ENCODE results near the gene B4GAT1. TPM values are rescaled to one million over a fixed set of nuclear protein-coding genes. Genes with fewer than 3 reads are reported as not detected.

Gene B4GAT1
- total RNA-seq, 1 donor from 2014 or later = 25.2 TPM

GRCh38 chr11:66313321-66314185 is 33.9 kb downstream of the B4GAT1 start:
- peak overlapping the region; percentile 81 for H3K4me2 ChIP-seq (ENCODE audit: low read length)
- H4K20me1 ChIP-seq (ENCODE audit: insufficient read depth, low read length) = peaks cover 15% of the 10 kb centered on the region
- H2AFZ ChIP-seq (ENCODE audit: low read depth, low read length) = peak overlapping the region; percentile 75
- peaks cover 50% of the 10 kb centered on the region for H3K4me1 ChIP-seq (ENCODE audit: insufficient read depth, low read length)
- H3K4me1 Mint-ChIP-seq (ENCODE audit: low read depth, unreplicated experiment) = peaks cover 27% of the 10 kb centered on the region
- peak overlapping the region; percentile 80 for H3K9ac ChIP-seq (ENCODE audit: low read length)
- H3K27ac Mint-ChIP-seq (ENCODE audit: unreplicated experiment) = peak overlapping the region; percentile 86
- peaks cover 1% of the 10 kb centered on the region for H3K9me3 Mint-ChIP-seq (ENCODE audit: unreplicated experiment)
- TF ChIP-seq CTCF (IDR thresholded peaks at IDR 0.05; ENCODE audit: insufficient read depth, low read depth, low read length) (no peak), EZH2 (IDR thresholded peaks at IDR 0.05; ENCODE audit: insufficient read depth, low read length) (no peak)
- H3K27me3 ChIP-seq (ENCODE audit: insufficient read depth, low read length) = no peaks in the 10 kb centered on the region
- peak overlapping the region; percentile 90 for H3K27ac ChIP-seq (ENCODE audit: low read depth, low read length)
- no peak for DNase-seq (ENCODE audit: low read depth)
- peak overlapping the region; percentile 74 for H3K4me3 Mint-ChIP-seq (ENCODE audit: unreplicated experiment)
- H3K36me3 ChIP-seq (ENCODE audit: insufficient read depth, low read length) = no peaks in the 10 kb centered on the region
- no peaks in the 10 kb centered on the region for H3K9me3 ChIP-seq (ENCODE audit: insufficient read depth, low read depth, low read length)
- peaks cover 4% of the 10 kb centered on the region for H3K27me3 Mint-ChIP-seq (ENCODE audit: low read depth, unreplicated experiment)
- FAIRE-seq = no peak
- peaks cover under 1% of the 10 kb centered on the region for H3K36me3 Mint-ChIP-seq (ENCODE audit: low read depth, unreplicated experiment)
- H3K79me2 ChIP-seq (ENCODE audit: insufficient read depth, low read length) = peaks cover 32% of the 10 kb centered on the region
- H3K4me3 ChIP-seq (ENCODE audit: insufficient read depth, low read depth, low read length) = peak overlapping the region; percentile 48

GRCh38 chr11:66312549-66313320 is 34.7 kb downstream of the B4GAT1 start:
- no peak for TF ChIP-seq EZH2 (IDR thresholded peaks at IDR 0.05; ENCODE audit: insufficient read depth, low read length)
- no peak for TF ChIP-seq CTCF (IDR thresholded peaks at IDR 0.05; ENCODE audit: insufficient read depth, low read depth, low read length)
- Mint-ChIP-seq H3K27ac (ENCODE audit: unreplicated experiment) (peak overlapping the region; percentile 95), H3K36me3 (ENCODE audit: low read depth, unreplicated experiment) (no peaks in the 10 kb centered on the region), H3K4me1 (ENCODE audit: low read depth, unreplicated experiment) (peaks cover 21% of the 10 kb centered on the region), H3K4me3 (ENCODE audit: unreplicated experiment) (peak overlapping the region; percentile 91), H3K27me3 (ENCODE audit: low read depth, unreplicated experiment) (peaks cover 6% of the 10 kb centered on the region), H3K9me3 (ENCODE audit: unreplicated experiment) (no peaks in the 10 kb centered on the region)
- Histone ChIP-seq H3K4me2 (ENCODE audit: low read length) (peak overlapping the region; percentile 92), H3K4me1 (ENCODE audit: insufficient read depth, low read length) (peaks cover 42% of the 10 kb centered on the region), H3K4me3 (ENCODE audit: insufficient read depth, low read depth, low read length) (peak overlapping the region; percentile 65), H2AFZ (ENCODE audit: low read depth, low read length) (peak overlapping the region; percentile 93), H3K27ac (ENCODE audit: low read depth, low read length) (peak overlapping the region; percentile 90), H3K79me2 (ENCODE audit: insufficient read depth, low read length) (peaks cover 32% of the 10 kb centered on the region), H3K9ac (ENCODE audit: low read length) (peak overlapping the region; percentile 80), H3K36me3 (ENCODE audit: insufficient read depth, low read length) (no peaks in the 10 kb centered on the region), H4K20me1 (ENCODE audit: insufficient read depth, low read length) (peaks cover 15% of the 10 kb centered on the region), H3K9me3 (ENCODE audit: insufficient read depth, low read depth, low read length) (no peaks in the 10 kb centered on the region), H3K27me3 (ENCODE audit: insufficient read depth, low read length) (no peaks in the 10 kb centered on the region)
- FAIRE-seq (peak; percentile 20), DNase-seq (ENCODE audit: low read depth) (peak; percentile 94)

Measured in astrocyte (in vitro differentiated cells and primary cell).